Measurements from ENCODE around the gene FRMPD4. TPM values are rescaled to one million over a fixed set of nuclear protein-coding genes. Genes with fewer than 3 reads are reported as not detected.

Gene FRMPD4
- total RNA-seq, 4 donors from 2014 or later, result not detected

DNA sequence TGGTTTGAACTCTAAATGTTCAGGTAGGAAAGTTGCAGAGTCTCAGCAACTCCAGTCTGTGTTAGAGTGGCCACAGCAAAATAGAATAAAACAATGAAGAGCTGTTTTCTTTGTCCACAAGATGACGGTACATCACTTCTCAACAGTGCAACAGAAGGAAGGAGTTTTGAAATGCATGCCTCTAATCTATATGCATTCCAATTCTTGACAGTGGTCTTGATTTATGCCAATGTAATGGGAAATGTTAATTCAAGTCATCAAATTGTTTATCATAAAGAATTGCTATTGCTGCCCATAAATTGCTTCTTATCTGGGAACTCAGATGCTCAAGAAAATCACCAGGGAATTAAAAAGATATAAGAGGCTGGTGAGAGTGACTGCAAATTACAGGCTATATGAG lies 457.4 kb downstream of the FRMPD4 start:
- no peak for TF ChIP-seq POLR2A (IDR thresholded peaks at IDR 0.05)
- TF ChIP-seq, protein P1, sequence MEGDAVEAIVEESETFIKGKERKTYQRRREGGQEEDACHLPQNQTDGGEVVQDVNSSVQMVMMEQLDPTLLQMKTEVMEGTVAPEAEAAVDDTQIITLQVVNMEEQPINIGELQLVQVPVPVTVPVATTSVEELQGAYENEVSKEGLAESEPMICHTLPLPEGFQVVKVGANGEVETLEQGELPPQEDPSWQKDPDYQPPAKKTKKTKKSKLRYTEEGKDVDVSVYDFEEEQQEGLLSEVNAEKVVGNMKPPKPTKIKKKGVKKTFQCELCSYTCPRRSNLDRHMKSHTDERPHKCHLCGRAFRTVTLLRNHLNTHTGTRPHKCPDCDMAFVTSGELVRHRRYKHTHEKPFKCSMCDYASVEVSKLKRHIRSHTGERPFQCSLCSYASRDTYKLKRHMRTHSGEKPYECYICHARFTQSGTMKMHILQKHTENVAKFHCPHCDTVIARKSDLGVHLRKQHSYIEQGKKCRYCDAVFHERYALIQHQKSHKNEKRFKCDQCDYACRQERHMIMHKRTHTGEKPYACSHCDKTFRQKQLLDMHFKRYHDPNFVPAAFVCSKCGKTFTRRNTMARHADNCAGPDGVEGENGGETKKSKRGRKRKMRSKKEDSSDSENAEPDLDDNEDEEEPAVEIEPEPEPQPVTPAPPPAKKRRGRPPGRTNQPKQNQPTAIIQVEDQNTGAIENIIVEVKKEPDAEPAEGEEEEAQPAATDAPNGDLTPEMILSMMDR (IDR thresholded peaks at IDR 0.05), result no peak
- intact Hi-C loops (cut with DNase I), result no loop called here
- H3K36me3 ChIP-seq, result no peaks in the 10 kb centered on the region
- no peaks in the 10 kb centered on the region for H3K27me3 ChIP-seq
- no peak overlapping the region for H3K27ac ChIP-seq
- 53 to 76% methylated on average over 1 of the region's 1 CpG for WGBS, 2 donors
- no peak for DNase-seq
- H3K9me3 ChIP-seq, result no peaks in the 10 kb centered on the region
- no peak overlapping the region for H3K4me3 ChIP-seq (replicated peaks in 1 of 3)
- H3K4me1 ChIP-seq, result no peaks in the 10 kb centered on the region

DNA sequence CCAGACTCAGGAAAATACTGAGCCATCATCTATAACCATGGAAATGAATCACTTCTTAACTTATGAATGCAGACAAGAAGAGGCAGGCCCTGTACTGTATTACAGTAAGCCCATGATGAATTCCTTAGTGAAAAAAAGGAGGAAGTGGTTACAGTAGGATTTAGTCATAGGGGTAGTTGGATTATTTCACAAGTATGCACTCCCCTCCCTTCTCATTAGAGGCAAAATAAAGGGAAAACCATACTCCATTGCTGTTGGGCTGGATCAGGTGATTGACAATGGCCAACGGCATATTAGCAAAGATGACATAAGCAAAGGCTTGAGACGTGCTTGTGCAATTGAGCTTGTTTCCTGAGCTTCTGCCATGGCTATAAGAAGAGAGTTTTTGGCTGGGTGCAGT lies 471.8 kb downstream of the FRMPD4 start:
- Histone ChIP-seq H3K9me3 (no peaks in the 10 kb centered on the region), H3K36me3 (no peaks in the 10 kb centered on the region), H3K4me3 (replicated peaks in 1 of 3) (no peak overlapping the region), H3K27ac (no peak overlapping the region), H3K27me3 (no peaks in the 10 kb centered on the region), H3K4me1 (no peaks in the 10 kb centered on the region)
- 67 to 84% methylated on average over 1 to 2 of the region's 2 CpGs for WGBS, 2 donors
- no peak for TF ChIP-seq POLR2A (IDR thresholded peaks at IDR 0.05)
- intact Hi-C loops (cut with DNase I), result no loop called here
- DNase-seq, result no peak

DNA sequence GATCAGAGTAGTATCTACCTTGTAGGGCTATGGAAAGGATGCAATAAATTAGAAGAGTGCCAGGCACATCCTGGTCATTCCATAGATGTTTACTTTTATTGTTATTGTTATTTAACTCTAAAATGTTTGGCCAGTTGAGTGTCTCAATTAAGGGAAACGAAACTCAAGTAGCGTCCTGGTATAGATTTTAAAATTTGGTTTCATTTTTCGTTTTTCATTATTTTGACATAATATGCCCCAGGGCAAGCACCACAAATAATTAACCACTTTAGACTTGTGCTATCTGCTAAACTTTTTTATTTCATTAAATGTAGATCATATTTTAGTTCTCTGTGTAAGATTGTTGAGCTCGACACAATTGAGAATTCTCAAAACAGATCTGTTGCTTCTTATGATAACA lies 473.2 kb downstream of the FRMPD4 start:
- H3K4me1 ChIP-seq, result no peaks in the 10 kb centered on the region
- no peaks in the 10 kb centered on the region for H3K9me3 ChIP-seq
- H3K27ac ChIP-seq, result no peak overlapping the region
- no peak for DNase-seq
- no peak overlapping the region for H3K4me3 ChIP-seq (replicated peaks in 1 of 3)
- H3K36me3 ChIP-seq, result no peaks in the 10 kb centered on the region
- WGBS, 2 donors, result 88% methylated on average over 4 of the region's 4 CpGs
- TF ChIP-seq, protein P1 (IDR thresholded peaks at IDR 0.05), result no peak
- no peak for TF ChIP-seq POLR2A (IDR thresholded peaks at IDR 0.05)
- H3K27me3 ChIP-seq, result no peaks in the 10 kb centered on the region
- intact Hi-C loops (cut with DNase I), result no loop called here

DNA sequence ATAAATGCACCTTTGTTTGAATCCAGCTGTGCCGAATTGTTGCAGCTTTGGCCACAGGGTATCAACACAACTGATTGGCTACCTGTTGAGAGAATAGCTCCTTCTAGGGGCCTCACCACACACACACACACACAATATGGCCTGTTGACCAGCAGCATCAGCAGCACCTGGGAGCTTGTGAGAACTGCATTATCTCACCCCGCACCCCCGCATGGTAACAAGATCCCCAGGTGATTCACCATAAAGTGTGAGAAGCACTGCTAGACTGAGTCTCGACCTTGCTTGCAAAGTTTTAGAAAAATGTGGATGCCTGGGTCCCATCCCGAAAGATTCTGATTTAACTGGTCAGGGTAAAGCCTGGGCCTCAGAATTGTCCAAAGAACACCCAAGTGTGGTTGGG lies 476.0 kb downstream of the FRMPD4 start:
- 100% methylated on average over 1 to 3 of the region's 5 CpGs for WGBS, 2 donors

DNA sequence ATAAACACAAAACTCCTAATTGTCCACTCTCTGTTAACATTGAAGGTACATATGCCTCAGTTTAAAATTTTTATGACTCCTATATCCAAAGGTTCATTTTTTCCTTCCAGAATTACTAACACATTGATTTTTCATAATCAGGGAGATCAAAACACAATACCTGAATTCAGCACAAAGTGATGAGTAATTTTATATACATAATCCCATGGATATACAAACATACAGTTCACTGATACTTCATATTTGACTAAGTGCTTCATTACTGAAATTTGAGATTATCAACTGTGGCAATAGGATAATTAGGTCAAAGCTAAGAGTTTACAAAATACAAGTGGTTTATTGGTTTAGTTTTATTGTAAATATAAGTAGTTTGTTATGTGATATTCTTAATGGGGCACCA lies 476.8 kb downstream of the FRMPD4 start:
- Histone ChIP-seq H3K36me3 (no peaks in the 10 kb centered on the region), H3K27me3 (no peaks in the 10 kb centered on the region), H3K4me1 (no peaks in the 10 kb centered on the region), H3K9me3 (no peaks in the 10 kb centered on the region), H3K4me3 (replicated peaks in 1 of 3) (no peak overlapping the region), H3K27ac (no peak overlapping the region)
- no peak for TF ChIP-seq POLR2A (IDR thresholded peaks at IDR 0.05)
- TF ChIP-seq, protein P1 (IDR thresholded peaks at IDR 0.05), result no peak
- DNase-seq, result no peak
- intact Hi-C loops (cut with DNase I), result no loop called here

More for the DNA sequence above, 476.0 kb downstream of the FRMPD4 start:
- no peak for DNase-seq
- intact Hi-C loops (cut with DNase I), result no loop called here
- Histone ChIP-seq H3K36me3 (no peaks in the 10 kb centered on the region), H3K4me3 (replicated peaks in 1 of 3) (no peak overlapping the region), H3K9me3 (no peaks in the 10 kb centered on the region), H3K4me1 (no peaks in the 10 kb centered on the region), H3K27me3 (no peaks in the 10 kb centered on the region), H3K27ac (no peak overlapping the region)
- TF ChIP-seq, protein P1 (IDR thresholded peaks at IDR 0.05), result no peak
- TF ChIP-seq POLR2A (IDR thresholded peaks at IDR 0.05), result no peak

DNA sequence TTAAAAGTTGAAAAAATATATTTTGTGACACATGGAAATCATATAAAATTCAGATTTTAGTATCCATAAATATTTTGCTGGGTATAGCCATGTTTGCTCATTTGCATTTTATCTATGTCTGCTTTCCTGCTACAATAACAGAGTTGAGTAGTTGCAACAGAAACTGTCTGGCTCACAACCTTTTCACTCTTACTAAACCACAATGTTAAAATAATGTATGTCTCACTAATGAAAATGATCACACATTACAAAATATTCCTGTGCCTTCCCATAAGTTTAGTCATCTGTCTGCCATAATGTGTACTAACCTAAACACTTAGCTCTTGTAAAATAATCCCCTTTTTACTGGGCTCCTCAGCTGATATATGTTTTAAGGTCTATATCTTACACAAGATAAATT lies 479.0 kb downstream of the FRMPD4 start:
- TF ChIP-seq, protein P1 (IDR thresholded peaks at IDR 0.05), result no peak
- no peak for TF ChIP-seq POLR2A (IDR thresholded peaks at IDR 0.05)
- Histone ChIP-seq H3K4me1 (no peaks in the 10 kb centered on the region), H3K9me3 (no peaks in the 10 kb centered on the region), H3K36me3 (no peaks in the 10 kb centered on the region), H3K27ac (no peak overlapping the region), H3K27me3 (no peaks in the 10 kb centered on the region), H3K4me3 (replicated peaks in 1 of 3) (no peak overlapping the region)
- intact Hi-C loops (cut with DNase I), result no loop called here
- DNase-seq, result no peak
